Activated T-helper 1 cell treated with anti-CD3 and anti-CD28 coated beads, Interleukin-12 subunit alpha, Interleukin-12 subunit beta, Interleukin-2, Interleukin-4 antibody, amounts not matched to agents 30 ng/mL and 10 ng/mL and 1 ng/mL, durations not matched to agents 14 hours and 24 hours and 36 hours (primary cell): ENCODE data around the gene CNGA3. TPM values are rescaled to one million over a fixed set of nuclear protein-coding genes. Genes with fewer than 3 reads are reported as not detected.
"Not testable (repeated sequence)": the region's sequence is repeated elsewhere in the genome, so short reads cannot be mapped to it uniquely, and the experiment has no call there.

Experiments
- DNase-seq: peaks from one replicate; pipeline ENCODE4 v3.0.0; 2021; ENCODE audit warnings: low spot score
- H3K27ac Mint-ChIP-seq: one replicate; pipeline ENCODE4 v1.8.0; 2021; ENCODE audit warnings: mild to moderate bottlenecking, mixed read lengths
- H3K27me3 Mint-ChIP-seq: one replicate; pipeline ENCODE4 v1.8.0; 2022; ENCODE audit warnings: mild to moderate bottlenecking, moderate library complexity, mixed read lengths; ENCODE audit not compliant: insufficient read depth
- H3K36me3 Mint-ChIP-seq: one replicate; pipeline ENCODE4 v1.8.0; 2021; ENCODE audit warnings: low read depth, mixed read lengths
- H3K4me1 Mint-ChIP-seq: one replicate; pipeline ENCODE4 v1.8.0; 2021; ENCODE audit warnings: low read depth, mixed read lengths
- H3K4me3 Mint-ChIP-seq: one replicate; pipeline ENCODE4 v1.8.0; 2021; ENCODE audit warnings: mild to moderate bottlenecking, moderate library complexity, mixed read lengths
- H3K9me3 Mint-ChIP-seq: one replicate; pipeline ENCODE4 v1.8.0; 2021; ENCODE audit warnings: mixed read lengths
- intact Hi-C: fragments of 100-400 bp; cut with micrococcal nuclease; formaldehyde crosslinking; loops from one replicate; pipeline ENCODE4 v1.15.1; 2024
- total RNA-seq: library from RNA; stranded (reverse); gene quantifications from 2 replicates; pipeline ENCODE4 v1.2.3, GENCODE V29; 2022

Gene CNGA3
- total RNA-seq, 1 donor from 2014 or later, result not detected

DNA sequence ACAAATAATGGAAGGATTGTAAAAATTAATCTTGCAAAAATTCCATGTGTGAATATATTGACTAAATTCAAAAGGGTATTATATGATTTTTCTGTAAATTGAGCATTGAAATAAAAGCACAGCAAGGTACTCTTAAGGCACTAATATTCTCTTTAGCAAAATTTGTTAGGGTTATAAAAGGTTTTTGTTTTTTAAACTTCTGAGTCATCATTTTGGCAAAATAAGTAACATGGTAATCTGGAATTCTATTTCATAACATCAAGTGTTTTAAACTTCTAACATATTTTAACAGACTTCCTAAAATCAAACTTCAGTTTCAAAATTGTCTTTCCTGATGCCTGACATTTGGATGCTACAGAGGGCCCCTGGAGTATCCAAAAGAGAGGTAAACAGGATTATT lies 85.9 kb downstream of the CNGA3 start:
- Mint-ChIP-seq H3K36me3 (peaks cover 5% of the 10 kb centered on the region), H3K4me3 (no peak overlapping the region), H3K27ac (no peak overlapping the region), H3K4me1 (peaks cover 8% of the 10 kb centered on the region), H3K9me3 (peaks cover 11% of the 10 kb centered on the region), H3K27me3 (peaks cover 13% of the 10 kb centered on the region)
- intact Hi-C loops, result no loop called here
- no peak for DNase-seq

DNA sequence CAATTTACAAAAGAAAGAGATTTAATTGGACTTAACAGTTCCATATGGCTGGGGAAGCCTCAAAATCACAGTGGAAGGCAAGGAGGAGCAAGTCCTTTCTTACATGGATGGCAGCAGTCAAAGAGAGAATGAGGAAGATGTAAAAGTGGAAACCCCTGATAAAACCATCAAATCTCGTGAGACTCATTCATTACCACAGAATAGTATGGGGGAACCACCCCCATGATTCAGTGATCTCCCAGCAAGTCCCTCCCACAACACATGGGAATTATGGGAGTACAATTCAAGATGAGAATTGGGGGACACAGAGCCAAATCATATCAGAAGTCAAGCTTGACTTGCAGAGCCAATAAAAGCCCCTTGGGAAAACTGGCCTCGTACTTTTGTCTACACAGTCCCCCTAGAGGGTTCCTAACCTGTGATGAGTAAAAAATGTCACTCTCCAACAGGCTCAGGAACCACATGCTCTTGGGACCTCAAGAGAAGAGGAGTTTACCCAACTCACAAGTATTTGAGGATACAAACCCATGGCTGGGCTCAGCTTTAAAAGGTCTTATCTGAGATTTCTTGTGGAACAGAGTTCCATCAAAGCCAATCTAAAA lies 87.2 kb downstream of the CNGA3 start:
- Mint-ChIP-seq H3K27me3 (peaks cover 7% of the 10 kb centered on the region), H3K27ac (no peak overlapping the region), H3K4me1 (peaks cover 15% of the 10 kb centered on the region), H3K36me3 (peaks cover 5% of the 10 kb centered on the region), H3K4me3 (no peak overlapping the region), H3K9me3 (peaks cover 11% of the 10 kb centered on the region)
- no peak for DNase-seq
- intact Hi-C loops, result no loop called here

DNA sequence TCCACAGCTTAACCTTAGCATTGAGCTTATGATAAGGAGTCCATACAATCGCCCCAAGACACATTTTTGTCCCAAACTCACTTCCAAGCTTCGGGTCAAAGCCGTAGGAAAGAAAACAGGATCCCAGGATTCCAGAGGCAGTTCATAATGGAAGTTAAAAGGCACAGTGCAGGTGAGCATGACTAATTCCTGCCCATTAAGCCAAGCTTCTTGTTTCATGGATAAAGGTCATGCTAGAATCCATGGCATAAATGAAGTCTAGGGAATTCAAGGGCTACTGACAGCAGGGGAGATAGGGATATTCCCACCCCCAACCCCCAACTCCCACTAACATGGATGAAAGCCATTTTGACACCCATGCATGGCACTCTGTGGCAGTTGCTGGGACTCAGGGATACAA lies 88.2 kb downstream of the CNGA3 start:
- Mint-ChIP-seq H3K4me3 (no peak overlapping the region), H3K36me3 (peaks cover 5% of the 10 kb centered on the region), H3K27me3 (peaks cover 6% of the 10 kb centered on the region), H3K9me3 (peaks cover 19% of the 10 kb centered on the region), H3K27ac (no peak overlapping the region), H3K4me1 (peaks cover 26% of the 10 kb centered on the region)
- no peak for DNase-seq
- intact Hi-C loops, result no loop called here

DNA sequence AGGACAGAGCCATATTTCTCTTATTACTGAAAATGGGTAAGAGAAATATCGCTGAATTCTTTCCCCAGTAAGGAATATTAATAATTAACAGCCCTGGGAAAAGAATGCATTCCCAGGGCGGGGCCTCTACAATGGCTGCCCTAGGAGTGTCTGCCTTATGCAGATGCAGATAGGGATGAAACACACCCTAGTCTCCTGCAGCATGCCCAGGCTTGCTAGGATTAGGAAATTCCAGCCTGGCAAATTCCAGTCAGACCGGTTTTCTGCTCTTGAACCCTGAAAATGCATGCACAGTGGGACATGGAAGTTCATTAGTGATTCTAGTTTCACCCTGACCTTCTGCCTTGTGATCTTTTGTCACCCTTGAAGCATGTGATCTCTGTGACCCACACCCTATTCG lies 89.4 kb downstream of the CNGA3 start:
- not testable (repeated sequence) for H3K4me3 Mint-ChIP-seq, H3K27ac Mint-ChIP-seq, H3K27me3 Mint-ChIP-seq, DNase-seq
- Mint-ChIP-seq H3K9me3 (peaks cover 24% of the 10 kb centered on the region), H3K36me3 (peaks cover 11% of the 10 kb centered on the region), H3K4me1 (peaks cover 37% of the 10 kb centered on the region)
- intact Hi-C loops, result loop anchor here (5.0 kb wide), 2 partner anchors 332 to 423 kb away; no protein-coding TSS in a partner anchor

DNA sequence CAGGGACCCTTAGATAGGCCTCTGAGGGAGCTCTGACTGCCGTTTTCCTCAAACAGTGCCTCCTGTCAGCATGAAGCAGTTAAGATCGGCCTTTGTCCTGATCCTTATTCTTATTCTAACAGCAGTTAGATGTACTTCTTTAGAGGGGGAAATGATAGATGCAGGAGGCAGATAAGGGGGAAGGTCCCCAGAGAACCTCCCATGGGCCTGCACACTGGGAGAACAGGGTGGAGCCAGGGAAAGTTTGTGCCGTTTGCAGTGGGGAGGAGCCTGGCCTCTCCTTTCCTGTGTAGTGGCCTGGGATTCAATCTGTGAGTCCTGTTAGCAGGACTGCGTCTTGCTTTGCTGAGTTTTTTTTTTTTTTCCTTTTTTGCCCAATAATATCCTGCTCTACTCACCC lies 90.5 kb downstream of the CNGA3 start:
- H3K9me3 Mint-ChIP-seq, result peaks cover 24% of the 10 kb centered on the region
- peak overlapping the region; percentile 32 for H3K27ac Mint-ChIP-seq
- DNase-seq, result no peak
- peaks cover 37% of the 10 kb centered on the region for H3K4me1 Mint-ChIP-seq
- intact Hi-C loops, result loop anchor here (5.0 kb wide), 2 partner anchors 331 to 424 kb away; no protein-coding TSS in a partner anchor
- H3K27me3 Mint-ChIP-seq, result no peaks in the 10 kb centered on the region
- peak overlapping the region; percentile 35 for H3K4me3 Mint-ChIP-seq
- peaks cover 11% of the 10 kb centered on the region for H3K36me3 Mint-ChIP-seq

DNA sequence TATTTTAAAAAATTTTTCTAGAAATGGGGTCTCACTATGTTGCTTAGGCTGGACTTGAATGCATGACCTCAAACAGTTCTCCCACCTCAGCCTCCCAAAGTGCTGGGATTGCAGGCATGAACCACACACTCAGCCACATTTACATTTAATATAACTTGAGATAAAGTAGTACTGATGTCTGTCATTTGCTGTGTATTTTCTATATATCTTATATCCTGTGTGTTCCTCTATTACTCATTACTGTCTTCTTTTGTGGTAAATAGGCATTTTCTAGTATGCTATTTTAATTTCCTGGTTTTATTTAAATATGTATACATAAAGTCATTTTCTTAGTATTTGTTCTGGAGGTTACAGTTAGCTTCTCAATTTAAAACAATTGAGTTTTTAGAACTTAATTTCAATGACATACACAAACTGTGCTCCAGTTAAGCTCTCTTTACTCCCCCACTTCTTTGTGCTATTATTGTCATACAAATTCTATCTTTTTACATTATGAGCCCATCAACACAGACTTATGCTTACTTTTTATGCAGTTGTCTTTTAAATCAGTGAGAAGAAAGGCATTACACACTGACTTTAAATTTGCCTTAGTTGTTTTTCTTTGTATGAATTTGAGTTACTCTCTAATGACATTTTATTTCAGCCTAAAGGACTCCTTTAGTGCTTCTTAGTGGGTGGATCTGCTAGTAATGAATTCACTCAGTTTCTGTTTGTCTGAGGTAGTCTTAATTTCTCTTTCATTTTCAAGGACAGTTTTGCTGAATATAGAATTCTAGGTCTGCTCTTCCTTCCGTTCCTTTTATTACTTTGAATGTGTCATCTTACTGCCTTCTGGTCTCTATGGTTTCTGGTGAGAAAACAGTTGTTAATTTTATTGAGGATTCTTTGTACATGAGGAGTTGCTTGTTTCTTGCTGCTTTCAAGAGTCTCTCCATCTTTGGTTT lies 92.2 kb downstream of the CNGA3 start:
- Mint-ChIP-seq H3K27ac (peak overlapping the region; percentile 93), H3K36me3 (peaks cover 8% of the 10 kb centered on the region), H3K27me3 (no peaks in the 10 kb centered on the region), H3K4me3 (peak overlapping the region; percentile 65), H3K4me1 (peaks cover 45% of the 10 kb centered on the region), H3K9me3 (peaks cover 14% of the 10 kb centered on the region)
- intact Hi-C loops, result loop anchor here (1.0 to 5.0 kb wide), 11 partner anchors 8 to 776 kb away; no protein-coding TSS in a partner anchor
- no peak for DNase-seq

DNA sequence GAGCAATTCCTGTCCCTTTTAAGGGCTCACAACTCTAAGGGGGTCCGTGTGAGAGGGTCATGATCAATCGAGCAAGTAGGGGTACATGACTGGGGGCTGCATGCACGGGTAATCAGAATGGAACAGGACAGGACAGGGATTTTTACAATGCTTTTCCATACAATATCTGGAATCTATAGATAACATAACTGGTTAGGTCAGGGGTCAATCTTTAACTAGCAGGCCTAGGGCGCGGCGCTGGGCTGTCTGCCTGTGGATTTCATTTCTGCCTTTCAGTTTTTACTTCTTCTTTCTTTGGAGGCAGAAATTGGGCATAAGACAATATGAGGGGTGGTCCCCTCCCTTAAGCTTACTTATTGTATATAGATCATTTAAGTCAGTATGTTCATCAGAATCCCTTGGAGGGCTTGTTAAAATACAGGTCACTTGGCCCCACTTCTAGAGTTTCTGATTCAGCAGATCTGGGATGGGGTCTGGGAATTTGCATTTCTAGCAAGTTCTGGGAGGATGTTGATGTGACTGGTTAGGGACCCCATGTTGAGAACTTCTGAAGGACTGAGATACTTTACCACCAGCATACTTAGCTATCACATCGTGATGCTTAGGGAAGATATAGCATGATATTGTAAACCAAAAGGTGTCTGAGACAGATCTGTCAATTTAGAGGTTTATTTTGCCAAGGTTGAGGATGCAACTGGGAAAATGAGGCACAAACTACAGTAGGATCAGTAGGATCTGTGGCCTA lies 95.6 kb downstream of the CNGA3 start:
- Mint-ChIP-seq H3K36me3 (peaks cover 10% of the 10 kb centered on the region), H3K9me3 (peaks cover 12% of the 10 kb centered on the region), H3K4me1 (peaks cover 56% of the 10 kb centered on the region), H3K4me3 (peak overlapping the region; percentile 23), H3K27ac (no peak overlapping the region), H3K27me3 (no peaks in the 10 kb centered on the region)
- DNase-seq, result no peak
- intact Hi-C loops, result loop anchor here (10.0 kb wide), 1 partner anchor 713 kb away; the partner anchor contains the start of genes LIPT1 and TSGA10

DNA sequence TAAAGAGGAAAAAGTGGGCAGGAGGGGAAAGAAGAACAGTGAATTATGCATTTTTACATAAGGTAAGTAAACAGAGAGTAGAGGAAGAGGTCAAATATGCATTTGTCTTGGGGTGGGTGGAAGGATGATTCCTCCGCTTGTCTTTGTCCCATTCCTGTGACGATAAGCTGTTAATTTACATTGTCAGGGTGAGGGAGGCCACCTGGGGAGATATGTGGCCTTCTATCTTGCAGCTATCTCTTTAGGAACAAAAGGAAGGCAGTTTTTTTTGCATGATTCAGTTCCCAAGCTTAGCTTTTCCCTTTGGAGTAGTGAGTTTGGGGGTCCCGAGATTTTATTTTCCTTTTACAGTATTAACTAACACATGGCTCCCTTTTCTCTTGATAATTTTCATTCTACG lies 96.2 kb downstream of the CNGA3 start:
- peaks cover 12% of the 10 kb centered on the region for H3K9me3 Mint-ChIP-seq
- intact Hi-C loops, result loop anchor here (10.0 kb wide), 1 partner anchor 712 kb away; the partner anchor contains the start of genes LIPT1 and TSGA10
- H3K4me3 Mint-ChIP-seq, result peak overlapping the region; percentile 23
- H3K27ac Mint-ChIP-seq, result no peak overlapping the region
- H3K27me3 Mint-ChIP-seq, result no peaks in the 10 kb centered on the region
- peaks cover 10% of the 10 kb centered on the region for H3K36me3 Mint-ChIP-seq
- DNase-seq, result no peak
- H3K4me1 Mint-ChIP-seq, result peaks cover 58% of the 10 kb centered on the region

DNA sequence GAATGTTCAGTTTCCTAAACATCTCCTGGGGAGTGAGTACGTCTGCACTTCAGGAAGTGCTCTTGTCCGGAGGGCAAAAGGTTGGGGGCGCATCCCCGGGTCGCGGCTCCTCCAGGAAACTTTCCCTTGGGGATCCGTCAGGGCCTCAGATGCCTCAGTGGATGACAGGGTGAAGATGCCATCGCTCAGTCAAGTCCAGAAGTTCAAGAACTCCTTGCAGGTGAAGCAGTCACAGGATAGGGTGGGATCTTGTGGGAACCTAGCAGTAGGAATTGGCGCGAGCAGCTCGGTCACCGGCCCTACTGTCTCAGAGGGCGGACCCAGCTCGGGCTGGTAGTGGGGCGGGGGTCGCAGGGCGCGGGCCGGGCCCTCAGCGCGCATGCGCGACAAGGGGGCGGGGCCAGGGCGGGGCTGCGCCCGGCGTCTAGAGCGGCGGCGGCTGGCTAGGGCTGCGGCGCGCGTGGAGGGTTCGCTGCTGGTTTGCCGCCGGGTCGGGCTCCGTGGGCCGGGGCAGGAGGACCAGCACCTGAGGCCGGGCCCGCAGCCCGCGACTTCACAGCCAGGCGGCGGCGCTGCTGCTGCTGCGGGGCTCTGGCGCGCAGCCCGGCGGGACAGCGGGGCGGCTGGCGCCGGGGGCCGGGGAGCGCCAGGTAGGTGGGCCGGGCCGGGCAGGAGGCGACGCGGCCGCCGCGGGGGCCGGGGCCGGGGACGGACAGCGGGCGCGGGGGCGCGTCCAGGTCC lies 98.3 kb downstream of the CNGA3 start, which contains the start of gene INPP4A:
Gene INPP4A, plus strand, starts transcription at position 423 of the 741 bp plus-strand sequence. CDS start 75,191 bp downstream, outside the sequence.
- intact Hi-C loops, result loop anchor here (5.0 to 10.0 kb wide), 2 partner anchors 447 to 710 kb away; partner anchors contain the start of genes LIPT1, TMEM131 and TSGA10
- peak; percentile 71 for DNase-seq
- Mint-ChIP-seq H3K27ac (peak within 1 kb of the TSS; percentile 93), H3K27me3 (no peaks in the 10 kb centered on the region), H3K4me3 (peak within 1 kb of the TSS; percentile 95), H3K9me3 (peaks cover 4% of the 10 kb centered on the region), H3K36me3 (peaks cover 15% of the 10 kb centered on the region), H3K4me1 (peaks cover 56% of the 10 kb centered on the region)

DNA sequence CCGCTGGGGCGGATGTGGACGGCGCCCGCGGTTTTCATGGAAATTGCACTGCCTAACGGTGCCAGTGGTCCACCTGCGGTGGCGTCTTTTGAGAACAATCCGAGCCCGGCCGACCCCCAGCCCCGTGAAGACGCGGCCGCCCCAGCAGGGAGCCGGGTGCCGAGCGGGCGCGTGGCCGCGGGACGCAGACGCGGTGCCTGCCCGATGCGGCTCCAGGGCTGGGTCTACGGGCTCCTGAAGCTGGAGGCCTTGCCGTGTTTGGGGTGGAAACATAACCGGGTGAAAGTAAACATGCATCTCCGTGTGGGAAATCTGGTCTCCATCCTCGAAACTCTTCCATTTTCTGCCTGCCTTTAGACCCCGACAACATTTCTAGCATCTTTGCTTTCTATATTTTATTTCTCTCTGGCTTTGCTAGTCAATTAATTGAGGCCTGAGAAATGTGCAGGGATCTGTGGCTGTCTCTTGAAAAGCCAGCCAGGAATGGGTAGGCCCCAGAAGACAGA lies 99.0 kb downstream of the CNGA3 start:
- no peak for DNase-seq
- peaks cover 12% of the 10 kb centered on the region for H3K36me3 Mint-ChIP-seq
- no peaks in the 10 kb centered on the region for H3K9me3 Mint-ChIP-seq
- intact Hi-C loops, result loop anchor here (5.0 to 10.0 kb wide), 2 partner anchors 448 to 710 kb away; partner anchors contain the start of genes LIPT1, TMEM131 and TSGA10
- H3K27ac Mint-ChIP-seq, result peak overlapping the region; percentile 93
- no peaks in the 10 kb centered on the region for H3K27me3 Mint-ChIP-seq
- peak overlapping the region; percentile 95 for H3K4me3 Mint-ChIP-seq
- H3K4me1 Mint-ChIP-seq, result peaks cover 56% of the 10 kb centered on the region

DNA sequence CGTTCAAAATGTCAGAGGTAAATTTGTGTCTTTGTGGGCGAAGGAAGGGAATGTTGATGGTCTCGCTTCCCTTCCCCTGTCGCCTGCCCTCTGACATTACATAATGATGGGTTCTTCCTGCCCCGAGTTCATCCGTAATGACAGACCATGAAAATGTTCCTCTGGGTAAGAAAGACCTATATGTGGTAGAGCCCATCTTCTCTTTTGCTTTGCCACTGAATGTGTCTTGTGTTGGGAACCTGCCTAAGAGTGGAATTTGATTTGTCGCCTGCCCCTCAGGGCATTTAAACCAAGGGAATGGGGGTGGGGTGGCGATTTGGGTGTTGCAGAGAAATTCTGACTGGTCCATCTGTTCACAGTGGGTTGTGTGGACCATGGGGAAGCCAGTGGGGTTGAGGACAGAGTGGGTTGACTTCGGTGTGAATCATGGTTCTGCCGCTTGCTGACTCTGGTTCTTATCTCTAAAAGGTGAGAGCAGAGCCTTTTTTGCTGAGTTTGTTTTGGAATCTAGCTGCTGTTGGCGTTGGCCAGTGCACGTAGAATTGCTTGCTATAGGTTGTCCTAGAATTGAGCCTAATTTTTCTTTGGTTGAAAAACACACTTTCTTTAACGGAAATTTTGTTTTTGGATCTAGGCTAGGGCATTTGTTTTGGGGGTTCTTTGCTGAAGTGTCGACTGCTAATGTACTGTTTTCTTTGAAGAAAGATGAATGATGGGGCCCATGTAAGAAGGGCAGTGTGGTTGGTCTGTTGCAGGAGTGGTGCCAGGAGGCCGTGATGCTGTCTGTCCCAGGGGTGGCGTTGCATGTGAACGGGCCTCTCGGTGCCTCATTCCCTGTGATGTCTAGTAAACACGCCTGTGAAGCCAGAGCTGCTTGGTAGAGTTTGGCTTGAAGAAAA lies 99.7 kb downstream of the CNGA3 start:
- H3K9me3 Mint-ChIP-seq, result no peaks in the 10 kb centered on the region
- no peak for DNase-seq
- H3K4me1 Mint-ChIP-seq, result peaks cover 60% of the 10 kb centered on the region
- peak overlapping the region; percentile 95 for H3K4me3 Mint-ChIP-seq
- H3K27me3 Mint-ChIP-seq, result no peaks in the 10 kb centered on the region
- intact Hi-C loops, result loop anchor here (1.0 to 10.0 kb wide), 6 partner anchors 8 to 709 kb away; partner anchors contain the start of genes LIPT1, TMEM131 and TSGA10
- H3K36me3 Mint-ChIP-seq, result peaks cover 10% of the 10 kb centered on the region
- H3K27ac Mint-ChIP-seq, result peak overlapping the region; percentile 93
